ENCODE measurements around the gene MCC. TPM values are rescaled to one million over a fixed set of nuclear protein-coding genes. Genes with fewer than 3 reads are reported as not detected.

MCC gene
- total RNA-seq, 1 experiment from 2014 or later = 23.5 TPM

DNA sequence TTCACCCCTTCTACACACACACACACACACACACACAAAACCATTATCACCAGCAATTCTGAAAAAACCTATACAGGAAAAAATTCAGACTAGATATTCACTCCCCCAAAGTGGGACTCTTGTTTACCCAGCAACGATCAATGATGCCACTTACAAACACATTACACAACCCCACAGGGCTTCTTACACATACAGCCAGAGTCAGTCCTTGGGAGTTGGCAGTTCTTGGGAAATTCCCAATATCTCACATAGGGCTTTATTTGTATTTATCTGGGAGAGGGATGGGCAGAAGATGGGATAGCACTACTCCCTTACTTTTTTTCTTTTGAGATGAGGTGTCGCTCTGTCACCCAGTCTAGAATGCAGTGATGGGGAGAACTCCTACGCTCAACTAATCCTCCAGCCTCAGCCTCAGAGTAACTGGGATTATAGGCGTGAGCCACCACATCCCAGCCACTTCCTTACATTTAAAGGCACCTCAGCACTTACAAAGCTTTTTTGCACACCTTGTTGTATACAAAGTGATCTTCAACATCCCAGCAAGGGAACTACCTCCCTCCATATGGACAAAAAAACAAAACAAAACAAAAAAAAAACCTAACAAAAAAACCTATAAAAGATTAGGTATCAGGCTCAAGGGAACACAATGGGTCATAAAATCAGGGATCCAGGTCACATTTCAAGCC lies 221.9 kb downstream of the MCC start:
- Mint-ChIP-seq H3K27me3 (ENCODE audit: low read depth) (no peaks in the 10 kb centered on the region), H3K9me3 (no peaks in the 10 kb centered on the region), H3K4me3 (no peak overlapping the region), H3K27ac (0 out of 2 replicates have a peak overlapping the region, but pooled peaks have one; percentile 21), H3K36me3 (no peaks in the 10 kb centered on the region), H3K4me1 (peaks cover 83% of the 10 kb centered on the region)
- DNase-seq (ENCODE audit: low spot score) (no peak), ATAC-seq (peak; percentile 16)
- ChIA-PET POLR2A (no interaction called here), CTCF (no interaction called here)
- TF ChIP-seq NFYB (CRISPR knock-in tag; conservative IDR thresholded peaks at IDR 0.05; ENCODE audit: low read depth) = no peak

DNA sequence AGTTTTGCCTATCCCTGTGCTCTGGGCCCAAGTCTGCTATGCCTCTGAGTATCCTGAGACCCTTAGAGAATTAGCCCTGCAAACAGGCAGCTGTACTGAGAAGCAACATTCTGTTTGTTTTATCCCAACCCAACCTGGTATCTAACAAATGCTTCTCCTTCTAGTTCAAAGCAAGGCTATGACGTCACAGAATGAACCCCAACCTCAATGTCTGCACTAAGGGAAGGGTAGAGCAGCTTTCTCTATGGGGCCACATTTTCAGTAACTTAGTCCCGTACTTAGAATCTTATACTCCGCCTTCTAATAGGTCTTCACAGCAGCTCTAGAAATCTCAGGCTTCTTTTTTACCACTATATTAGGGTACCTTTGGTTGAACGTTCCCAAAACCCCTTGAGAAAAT lies 223.1 kb downstream of the MCC start:
- ChIA-PET CTCF (no interaction called here), POLR2A (no interaction called here)
- Mint-ChIP-seq H3K27ac (peak overlapping the region; percentile 83), H3K9me3 (no peaks in the 10 kb centered on the region), H3K36me3 (no peaks in the 10 kb centered on the region), H3K27me3 (ENCODE audit: low read depth) (no peaks in the 10 kb centered on the region), H3K4me3 (no peak overlapping the region), H3K4me1 (peaks cover 71% of the 10 kb centered on the region)
- TF ChIP-seq, protein P1, sequence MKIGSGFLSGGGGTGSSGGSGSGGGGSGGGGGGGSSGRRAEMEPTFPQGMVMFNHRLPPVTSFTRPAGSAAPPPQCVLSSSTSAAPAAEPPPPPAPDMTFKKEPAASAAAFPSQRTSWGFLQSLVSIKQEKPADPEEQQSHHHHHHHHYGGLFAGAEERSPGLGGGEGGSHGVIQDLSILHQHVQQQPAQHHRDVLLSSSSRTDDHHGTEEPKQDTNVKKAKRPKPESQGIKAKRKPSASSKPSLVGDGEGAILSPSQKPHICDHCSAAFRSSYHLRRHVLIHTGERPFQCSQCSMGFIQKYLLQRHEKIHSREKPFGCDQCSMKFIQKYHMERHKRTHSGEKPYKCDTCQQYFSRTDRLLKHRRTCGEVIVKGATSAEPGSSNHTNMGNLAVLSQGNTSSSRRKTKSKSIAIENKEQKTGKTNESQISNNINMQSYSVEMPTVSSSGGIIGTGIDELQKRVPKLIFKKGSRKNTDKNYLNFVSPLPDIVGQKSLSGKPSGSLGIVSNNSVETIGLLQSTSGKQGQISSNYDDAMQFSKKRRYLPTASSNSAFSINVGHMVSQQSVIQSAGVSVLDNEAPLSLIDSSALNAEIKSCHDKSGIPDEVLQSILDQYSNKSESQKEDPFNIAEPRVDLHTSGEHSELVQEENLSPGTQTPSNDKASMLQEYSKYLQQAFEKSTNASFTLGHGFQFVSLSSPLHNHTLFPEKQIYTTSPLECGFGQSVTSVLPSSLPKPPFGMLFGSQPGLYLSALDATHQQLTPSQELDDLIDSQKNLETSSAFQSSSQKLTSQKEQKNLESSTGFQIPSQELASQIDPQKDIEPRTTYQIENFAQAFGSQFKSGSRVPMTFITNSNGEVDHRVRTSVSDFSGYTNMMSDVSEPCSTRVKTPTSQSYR (CRISPR knock-in tag; IDR thresholded peaks at IDR 0.05) = no peak
- no peak for TF ChIP-seq GTF2I (CRISPR knock-in tag; conservative IDR thresholded peaks at IDR 0.05)
- no peak for TF ChIP-seq ZNF263 (CRISPR knock-in tag; IDR thresholded peaks at IDR 0.05; ENCODE audit: low read depth)
- no peak for TF ChIP-seq ATF1 (CRISPR knock-in tag; IDR thresholded peaks at IDR 0.05)
- no peak for TF ChIP-seq NR3C1 (CRISPR knock-in tag; conservative IDR thresholded peaks at IDR 0.05; ENCODE audit: low read depth)
- no peak for TF ChIP-seq ZBTB21 (CRISPR knock-in tag; IDR thresholded peaks at IDR 0.05; ENCODE audit: borderline replicate concordance)
- no peak for TF ChIP-seq EMX1 (CRISPR knock-in tag; IDR thresholded peaks at IDR 0.05)
- TF ChIP-seq NFE2L1 (CRISPR knock-in tag; IDR thresholded peaks at IDR 0.05) = no peak
- no peak for TF ChIP-seq ELF4 (CRISPR knock-in tag; IDR thresholded peaks at IDR 0.05; ENCODE audit: low read depth)
- TF ChIP-seq, protein P2, sequence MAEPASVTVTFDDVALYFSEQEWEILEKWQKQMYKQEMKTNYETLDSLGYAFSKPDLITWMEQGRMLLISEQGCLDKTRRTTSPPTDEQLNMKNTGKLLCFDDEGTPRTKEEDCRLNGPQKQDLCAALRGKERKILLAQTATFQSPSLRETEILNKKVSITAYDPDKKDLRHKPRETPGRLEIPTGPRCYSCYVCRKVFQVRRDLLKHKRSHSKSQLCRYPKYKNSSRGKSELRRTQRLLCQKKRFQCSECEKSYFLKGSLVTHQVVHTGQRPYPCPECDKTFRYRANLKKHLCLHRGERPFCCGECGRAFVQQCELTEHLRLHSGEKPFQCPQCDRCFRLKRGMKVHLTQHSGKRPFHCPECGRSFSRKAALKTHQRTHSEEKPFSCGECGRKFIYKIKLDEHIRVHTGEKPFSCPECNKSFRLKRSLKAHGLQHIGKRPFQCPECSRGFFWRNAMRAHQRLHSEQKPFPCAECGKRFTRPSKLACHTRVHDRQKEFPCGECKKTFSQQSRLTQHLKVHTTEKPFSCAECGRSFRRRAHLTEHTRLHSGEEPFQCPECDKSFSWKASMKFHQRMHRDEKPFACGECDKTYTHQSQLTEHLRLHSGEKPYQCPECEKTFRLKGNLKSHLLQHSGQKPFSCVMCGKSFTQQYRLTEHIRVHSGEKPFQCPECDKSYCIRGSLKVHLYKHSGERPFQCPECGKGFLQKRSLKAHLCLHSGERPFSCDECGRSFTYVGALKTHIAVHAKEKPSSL (CRISPR knock-in tag; conservative IDR thresholded peaks at IDR 0.05) = no peak
- no peak for TF ChIP-seq CREB1 (CRISPR knock-in tag; IDR thresholded peaks at IDR 0.05)
- no peak for TF ChIP-seq ZNF396 (CRISPR knock-in tag; IDR thresholded peaks at IDR 0.05; ENCODE audit: borderline replicate concordance)
- TF ChIP-seq FOXP1 (CRISPR knock-in tag; IDR thresholded peaks at IDR 0.05; ENCODE audit: borderline replicate concordance) = no peak
- no peak for TF ChIP-seq ERG (CRISPR knock-in tag; IDR thresholded peaks at IDR 0.05)
- no peak for TF ChIP-seq ATF3 (CRISPR knock-in tag; conservative IDR thresholded peaks at IDR 0.05)
- TF ChIP-seq SMAD4 (CRISPR knock-in tag; IDR thresholded peaks at IDR 0.05) = no peak
- no peak for TF ChIP-seq MYBL2 (CRISPR knock-in tag; IDR thresholded peaks at IDR 0.05)
- no peak for TF ChIP-seq USF1 (CRISPR knock-in tag; IDR thresholded peaks at IDR 0.05)
- TF ChIP-seq RORB (CRISPR knock-in tag; IDR thresholded peaks at IDR 0.05) = no peak
- ATAC-seq = no peak
- no peak for DNase-seq (ENCODE audit: low spot score)
